H7 (cell line): Measurements from ENCODE around the gene USP51. TPM values are rescaled to one million over a fixed set of nuclear protein-coding genes. Genes with fewer than 3 reads are reported as not detected.
"Not testable (repeated sequence)": the region's sequence is repeated elsewhere in the genome, so short reads cannot be mapped to it uniquely, and the experiment has no call there.

ENCODE experiments used
- DNase-seq: peaks from one replicate; pipeline ENCODE4 v3.0.0; 2012
- H3K27me3 ChIP-seq: 2 replicates; pipeline ENCODE4 v1.6.0; 2011; ENCODE audit warnings: mild to moderate bottlenecking, low read length; ENCODE audit not compliant: control insufficient read depth, insufficient read depth
- H3K36me3 ChIP-seq: replicated peaks from 2 replicates; pipeline ENCODE4 v1.5.1; 2011; ENCODE audit warnings: low read length; ENCODE audit not compliant: control insufficient read depth, insufficient read depth
- H3K4me3 ChIP-seq: 2 replicates; pipeline ENCODE4 v1.5.1; 2011; ENCODE audit warnings: low read depth, mild to moderate bottlenecking, control low read depth, low read length, moderate library complexity; ENCODE audit not compliant: insufficient read depth
- total RNA-seq: library from RNA; depleted of rRNA; stranded (reverse); fragments of >200 nt; shearing (Covaris generic); gene quantifications from 2 replicates; pipeline ENCODE4 v1.2.3, GENCODE V29; 2014

USP51 gene
- total RNA-seq, 1 experiment from 2014 or later: 6.7 TPM

DNA sequence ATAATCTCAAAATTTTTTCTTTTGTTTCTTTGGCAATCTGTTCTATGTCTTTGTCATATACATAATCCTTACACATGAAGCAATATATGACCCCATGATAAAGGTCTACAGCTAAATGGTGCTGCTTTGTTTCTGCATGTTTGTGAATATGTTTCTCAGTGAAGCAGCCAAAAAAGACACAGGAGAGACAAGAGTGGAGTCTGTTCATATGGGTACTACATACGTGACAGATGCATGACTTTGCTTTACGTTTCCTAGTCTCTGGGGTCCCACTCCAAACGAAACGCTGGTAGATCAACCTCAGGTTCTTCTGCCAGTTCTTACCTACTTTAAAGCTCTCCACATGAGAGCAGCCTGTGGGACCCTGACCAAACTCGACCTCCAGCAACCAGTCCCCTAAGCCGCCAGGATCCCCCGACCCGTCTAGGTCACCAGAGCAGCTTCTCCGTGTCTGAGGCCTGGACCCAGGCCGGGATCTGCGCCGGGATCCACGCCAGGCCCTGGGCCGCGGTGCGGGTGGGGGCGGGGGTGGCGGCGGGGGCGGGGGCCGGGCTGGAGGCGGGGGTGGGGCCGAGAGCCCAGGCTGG is 1.5 kb downstream of the USP51 start:
- Histone ChIP-seq H3K36me3 (no peaks in the 10 kb centered on the region; the same call in 1 of the 2 replicates), H3K27me3 (no peaks in the 10 kb centered on the region), H3K4me3 (peak overlapping the region; percentile 54)
- no peak for DNase-seq

DNA sequence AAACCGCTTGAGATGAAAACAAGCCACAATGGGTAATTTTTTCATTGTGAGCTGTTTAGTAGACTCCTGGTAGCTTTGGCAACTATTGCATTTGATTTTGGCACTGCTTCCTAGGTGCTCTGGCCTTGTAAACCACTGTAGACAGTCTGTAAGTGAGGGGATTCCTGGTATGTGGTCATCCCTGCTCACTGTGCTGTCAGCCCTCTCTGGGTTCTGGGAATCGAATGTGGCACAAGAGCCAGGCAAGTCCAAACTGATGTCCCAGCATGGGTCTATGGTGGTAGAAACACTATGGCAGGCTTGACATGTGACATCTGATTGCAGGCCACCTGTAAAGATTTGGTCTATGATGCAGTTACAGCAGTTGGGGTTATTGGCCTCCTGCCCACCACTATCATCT is 2.5 kb downstream of the USP51 start:
- no peaks in the 10 kb centered on the region for H3K27me3 ChIP-seq
- no peak overlapping the region for H3K4me3 ChIP-seq
- no peak for DNase-seq
- H3K36me3 ChIP-seq: no peaks in the 10 kb centered on the region; the same call in 1 of the 2 replicates

DNA sequence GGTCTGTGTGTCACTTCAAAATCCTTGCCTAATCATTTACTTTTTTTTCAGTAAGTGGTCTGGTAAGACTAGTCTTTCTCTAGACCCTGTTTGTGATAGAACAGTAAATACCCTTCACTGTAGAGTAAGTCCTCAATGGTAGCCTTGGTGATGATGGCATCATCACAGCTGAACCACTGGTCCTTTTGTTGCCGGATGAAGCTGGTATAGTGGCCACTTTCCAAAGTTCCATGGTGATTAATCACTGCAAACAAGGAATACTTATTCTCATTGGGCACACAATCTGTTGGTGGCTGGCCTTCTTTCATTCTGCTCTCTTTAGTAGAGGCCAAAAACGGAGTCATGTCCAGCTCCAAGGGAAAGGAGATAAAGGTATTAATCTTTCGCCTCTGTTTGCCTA is 2.9 kb downstream of the USP51 start:
- Histone ChIP-seq H3K4me3 (no peak overlapping the region), H3K27me3 (no peaks in the 10 kb centered on the region), H3K36me3 (no peaks in the 10 kb centered on the region; the same call in 1 of the 2 replicates)
- no peak for DNase-seq

- no peaks in the 10 kb centered on the region; the same call in 1 of the 2 replicates for H3K36me3 ChIP-seq
- DNase-seq: no peak
- H3K27me3 ChIP-seq: no peaks in the 10 kb centered on the region
- H3K4me3 ChIP-seq: no peak overlapping the region
Observed at GRCh38 chrX:55484948-55485347, 4.7 kb downstream of the USP51 start.

GRCh38 chrX:55480390-55481062 is 9.1 kb downstream of the USP51 start:
- Histone ChIP-seq H3K27me3 (no peaks in the 10 kb centered on the region), H3K36me3 (no peaks in the 10 kb centered on the region), H3K4me3 (no peak overlapping the region)
- no peak for DNase-seq

DNA sequence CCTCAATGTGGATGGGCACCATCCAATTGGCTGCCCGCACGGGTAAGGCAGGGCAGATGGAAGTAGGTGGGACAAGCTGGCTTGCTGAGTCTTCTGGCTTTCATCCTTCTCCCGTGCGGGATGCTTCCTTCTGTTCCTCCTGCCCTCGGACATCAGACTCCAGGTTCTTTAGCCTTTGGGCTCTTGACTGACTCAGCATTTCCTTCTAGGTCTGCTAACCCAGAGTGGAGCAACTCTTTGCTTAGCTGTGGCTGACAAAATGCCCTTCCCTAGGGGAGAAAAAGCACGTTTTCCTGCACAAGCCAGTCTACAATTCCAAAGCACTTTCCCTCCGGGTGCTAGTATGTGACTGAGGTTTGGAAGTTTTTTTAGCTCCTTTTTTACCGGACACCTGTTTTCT is 9.7 kb downstream of the USP51 start:
- not testable (repeated sequence) for H3K36me3 ChIP-seq, H3K27me3 ChIP-seq, H3K4me3 ChIP-seq, DNase-seq

DNA sequence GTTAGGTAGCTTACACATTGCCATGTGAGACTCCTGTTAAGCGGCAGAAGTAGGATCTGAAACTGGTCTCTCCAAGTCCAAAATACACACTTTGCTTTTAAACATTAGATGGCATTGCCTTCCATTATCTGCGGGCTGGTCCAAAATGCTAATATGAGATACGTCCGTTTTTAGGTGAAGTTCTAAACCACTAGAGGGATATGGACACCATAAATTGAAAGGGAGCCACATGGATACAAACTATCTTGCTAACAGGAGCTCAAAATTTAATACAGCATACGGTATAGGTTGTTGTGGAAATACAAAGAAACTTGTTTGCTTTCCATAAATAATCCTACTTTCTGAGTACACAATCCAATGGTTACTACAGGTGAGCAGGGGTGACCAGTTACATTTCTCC is 23.9 kb downstream of the USP51 start:
- not testable (repeated sequence) for H3K27me3 ChIP-seq, DNase-seq, H3K36me3 ChIP-seq, H3K4me3 ChIP-seq

DNA sequence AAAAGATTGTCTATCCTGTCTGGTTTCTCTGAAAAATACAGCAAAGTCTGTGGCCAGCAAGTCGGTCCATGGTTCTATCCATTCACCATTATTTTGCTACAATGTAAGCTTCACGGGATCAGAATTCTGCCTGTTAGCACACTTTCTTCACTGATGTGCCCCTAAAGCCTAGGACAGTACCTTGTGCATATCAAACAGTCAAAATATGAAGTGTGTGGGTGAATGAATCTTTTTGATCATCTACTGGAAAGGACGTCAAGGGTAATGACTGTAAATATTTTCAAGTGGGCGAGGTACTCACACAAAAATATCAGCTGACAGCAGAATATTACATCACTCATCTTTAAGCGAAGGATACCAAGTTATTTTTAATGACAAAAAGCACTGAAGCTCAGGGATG is 24.5 kb downstream of the USP51 start:
- H3K4me3 ChIP-seq, H3K27me3 ChIP-seq, H3K36me3 ChIP-seq, DNase-seq: not testable (repeated sequence)

DNA sequence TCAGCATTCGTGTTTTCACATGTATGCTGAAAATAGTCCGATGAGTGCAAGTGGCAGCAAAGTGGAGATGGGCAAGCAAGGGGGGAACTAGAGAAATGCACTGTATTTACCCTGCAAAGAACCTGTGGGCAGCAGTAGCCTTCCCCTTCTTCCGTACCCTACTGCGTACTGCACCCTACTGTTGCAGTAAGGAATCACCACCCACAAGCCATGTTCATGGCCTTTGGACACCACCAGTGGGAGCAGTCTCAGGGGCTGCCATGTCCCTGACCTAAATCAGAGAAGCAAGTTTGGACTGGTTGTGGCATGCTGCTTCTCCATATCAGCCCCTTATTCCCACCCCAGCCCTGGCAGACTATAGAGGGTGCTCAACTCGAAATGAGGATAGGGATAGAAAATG is 25.6 kb downstream of the USP51 start:
- DNase-seq: not testable (repeated sequence)

DNA sequence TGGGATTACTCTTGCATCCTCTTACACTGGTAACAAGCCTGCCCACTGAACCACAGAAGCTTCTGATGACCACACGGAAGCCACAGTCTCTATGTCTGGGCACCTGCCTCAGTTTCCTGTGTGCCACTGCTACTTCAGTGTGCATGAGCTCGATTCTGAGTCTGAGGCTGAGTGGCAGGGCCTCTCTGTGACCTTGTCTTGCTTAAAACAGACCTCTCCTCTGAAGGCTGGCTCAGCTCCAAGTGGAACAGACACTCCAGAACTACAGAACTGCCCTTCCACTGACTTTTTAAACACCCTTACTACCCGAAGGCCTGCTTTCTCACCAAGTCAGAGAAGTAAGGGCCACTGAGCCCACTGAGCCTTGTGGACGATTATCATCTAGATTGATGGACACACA is 29.7 kb downstream of the USP51 start:
- not testable (repeated sequence) for H3K4me3 ChIP-seq, H3K36me3 ChIP-seq, DNase-seq, H3K27me3 ChIP-seq

More for the DNA sequence above, 25.6 kb downstream of the USP51 start:
- not testable (repeated sequence) for H3K4me3 ChIP-seq, H3K36me3 ChIP-seq, H3K27me3 ChIP-seq

DNA sequence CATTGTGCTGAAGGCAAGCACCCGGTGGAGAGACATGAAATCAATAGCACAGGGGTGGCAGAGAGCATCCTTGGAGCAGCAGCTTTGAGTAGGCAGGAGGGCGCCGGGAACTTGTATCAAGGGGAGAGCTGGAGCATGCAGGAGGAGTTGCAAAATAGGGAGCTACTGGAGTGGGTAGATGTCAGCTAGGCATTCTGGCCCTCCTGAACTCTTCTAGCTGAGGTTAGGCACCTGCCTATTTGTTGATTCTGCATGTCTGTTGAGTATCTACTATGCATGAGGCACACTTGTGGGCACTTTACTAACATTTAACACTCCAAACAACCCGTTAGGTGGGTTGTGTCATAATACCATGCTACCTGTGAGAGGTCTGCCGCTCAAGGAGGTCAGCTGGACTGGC is 30.2 kb downstream of the USP51 start:
- DNase-seq: not testable (repeated sequence)

GRCh38 chrX:55455708-55456107 is 33.9 kb downstream of the USP51 start:
- DNase-seq, H3K36me3 ChIP-seq, H3K4me3 ChIP-seq, H3K27me3 ChIP-seq: not testable (repeated sequence)

More for the DNA sequence above, 30.2 kb downstream of the USP51 start:
- not testable (repeated sequence) for H3K4me3 ChIP-seq, H3K36me3 ChIP-seq, H3K27me3 ChIP-seq

DNA sequence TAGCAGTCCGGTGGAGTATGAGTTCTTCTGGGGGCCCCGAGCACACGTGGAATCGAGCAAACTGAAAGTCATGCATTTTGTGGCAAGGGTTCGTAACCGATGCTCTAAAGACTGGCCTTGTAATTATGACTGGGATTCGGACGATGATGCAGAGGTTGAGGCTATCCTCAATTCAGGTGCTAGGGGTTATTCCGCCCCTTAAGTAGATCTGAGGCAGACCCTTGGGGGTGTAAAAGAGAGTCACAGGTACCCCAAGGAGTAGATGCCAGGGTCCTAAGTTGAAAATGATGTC is 36.9 kb downstream of the USP51 start:
- peak overlapping the region; percentile 65 for H3K4me3 ChIP-seq
- DNase-seq: no peak
- H3K36me3 ChIP-seq: no peaks in the 10 kb centered on the region
- H3K27me3 ChIP-seq: no peaks in the 10 kb centered on the region

DNA sequence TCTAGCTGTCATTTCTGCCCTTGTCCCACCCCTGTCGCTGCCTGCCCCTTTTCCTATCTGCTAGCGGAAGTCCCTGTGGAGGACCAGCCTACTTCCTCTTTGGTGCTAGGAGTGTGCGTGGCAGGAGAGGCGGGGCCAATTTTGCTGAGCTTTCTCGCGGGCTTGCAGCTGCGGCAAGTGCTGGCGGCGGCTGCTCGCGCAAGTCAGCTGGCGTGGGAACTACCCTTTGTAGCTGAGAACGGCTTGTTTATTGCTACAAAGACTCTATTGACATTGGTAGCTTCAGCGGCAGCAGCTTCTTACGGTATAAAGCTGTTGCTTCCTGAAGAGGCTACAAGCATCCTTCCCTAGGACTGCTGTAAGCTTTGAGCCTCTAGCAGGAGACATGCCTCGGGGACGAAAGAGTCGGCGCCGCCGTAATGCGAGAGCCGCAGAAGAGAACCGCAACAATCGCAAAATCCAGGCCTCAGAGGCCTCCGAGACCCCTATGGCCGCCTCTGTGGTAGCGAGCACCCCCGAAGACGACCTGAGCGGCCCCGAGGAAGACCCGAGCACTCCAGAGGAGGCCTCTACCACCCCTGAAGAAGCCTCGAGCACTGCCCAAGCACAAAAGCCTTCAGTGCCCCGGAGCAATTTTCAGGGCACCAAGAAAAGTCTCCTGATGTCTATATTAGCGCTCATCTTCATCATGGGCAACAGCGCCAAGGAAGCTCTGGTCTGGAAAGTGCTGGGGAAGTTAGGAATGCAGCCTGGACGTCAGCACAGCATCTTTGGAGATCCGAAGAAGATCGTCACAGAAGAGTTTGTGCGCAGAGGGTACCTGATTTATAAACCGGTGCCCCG is 37.4 kb downstream of the USP51 start, which contains the start of gene MAGEH1:
TSS of gene MAGEH1 (plus strand) at position 138 of the 843 bp plus-strand sequence. CDS start at position 386, 248 bp downstream.
- H3K27me3 ChIP-seq: no peaks in the 10 kb centered on the region
- H3K4me3 ChIP-seq: peak within 1 kb of the TSS; percentile 65

GRCh38 chrX:55451626-55451989 is 38.0 kb downstream of the USP51 start:
- DNase-seq: no peak
- no peaks in the 10 kb centered on the region for H3K27me3 ChIP-seq
- H3K4me3 ChIP-seq: peak overlapping the region; percentile 65
- no peaks in the 10 kb centered on the region for H3K36me3 ChIP-seq

More for the DNA sequence above, 37.4 kb downstream of the USP51 start, which contains the start of gene MAGEH1:
- H3K36me3 ChIP-seq: no peaks in the 10 kb centered on the region
- DNase-seq: peak; percentile 54
